GM18867 (cell line): Measurements from ENCODE around the gene CCP110.

Source experiments
- ATAC-seq: cut with Tn5 transposase; IDR thresholded peaks from one replicate; pipeline ENCODE4 v1.9.1; 2021; ENCODE audit warnings: mild to moderate bottlenecking, moderate library complexity; ENCODE audit not compliant: unreplicated experiment

Gene CCP110, protein sequence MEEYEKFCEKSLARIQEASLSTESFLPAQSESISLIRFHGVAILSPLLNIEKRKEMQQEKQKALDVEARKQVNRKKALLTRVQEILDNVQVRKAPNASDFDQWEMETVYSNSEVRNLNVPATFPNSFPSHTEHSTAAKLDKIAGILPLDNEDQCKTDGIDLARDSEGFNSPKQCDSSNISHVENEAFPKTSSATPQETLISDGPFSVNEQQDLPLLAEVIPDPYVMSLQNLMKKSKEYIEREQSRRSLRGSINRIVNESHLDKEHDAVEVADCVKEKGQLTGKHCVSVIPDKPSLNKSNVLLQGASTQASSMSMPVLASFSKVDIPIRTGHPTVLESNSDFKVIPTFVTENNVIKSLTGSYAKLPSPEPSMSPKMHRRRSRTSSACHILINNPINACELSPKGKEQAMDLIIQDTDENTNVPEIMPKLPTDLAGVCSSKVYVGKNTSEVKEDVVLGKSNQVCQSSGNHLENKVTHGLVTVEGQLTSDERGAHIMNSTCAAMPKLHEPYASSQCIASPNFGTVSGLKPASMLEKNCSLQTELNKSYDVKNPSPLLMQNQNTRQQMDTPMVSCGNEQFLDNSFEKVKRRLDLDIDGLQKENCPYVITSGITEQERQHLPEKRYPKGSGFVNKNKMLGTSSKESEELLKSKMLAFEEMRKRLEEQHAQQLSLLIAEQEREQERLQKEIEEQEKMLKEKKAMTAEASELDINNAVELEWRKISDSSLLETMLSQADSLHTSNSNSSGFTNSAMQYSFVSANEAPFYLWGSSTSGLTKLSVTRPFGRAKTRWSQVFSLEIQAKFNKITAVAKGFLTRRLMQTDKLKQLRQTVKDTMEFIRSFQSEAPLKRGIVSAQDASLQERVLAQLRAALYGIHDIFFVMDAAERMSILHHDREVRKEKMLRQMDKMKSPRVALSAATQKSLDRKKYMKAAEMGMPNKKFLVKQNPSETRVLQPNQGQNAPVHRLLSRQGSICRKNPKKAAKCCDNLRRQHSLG

DNA sequence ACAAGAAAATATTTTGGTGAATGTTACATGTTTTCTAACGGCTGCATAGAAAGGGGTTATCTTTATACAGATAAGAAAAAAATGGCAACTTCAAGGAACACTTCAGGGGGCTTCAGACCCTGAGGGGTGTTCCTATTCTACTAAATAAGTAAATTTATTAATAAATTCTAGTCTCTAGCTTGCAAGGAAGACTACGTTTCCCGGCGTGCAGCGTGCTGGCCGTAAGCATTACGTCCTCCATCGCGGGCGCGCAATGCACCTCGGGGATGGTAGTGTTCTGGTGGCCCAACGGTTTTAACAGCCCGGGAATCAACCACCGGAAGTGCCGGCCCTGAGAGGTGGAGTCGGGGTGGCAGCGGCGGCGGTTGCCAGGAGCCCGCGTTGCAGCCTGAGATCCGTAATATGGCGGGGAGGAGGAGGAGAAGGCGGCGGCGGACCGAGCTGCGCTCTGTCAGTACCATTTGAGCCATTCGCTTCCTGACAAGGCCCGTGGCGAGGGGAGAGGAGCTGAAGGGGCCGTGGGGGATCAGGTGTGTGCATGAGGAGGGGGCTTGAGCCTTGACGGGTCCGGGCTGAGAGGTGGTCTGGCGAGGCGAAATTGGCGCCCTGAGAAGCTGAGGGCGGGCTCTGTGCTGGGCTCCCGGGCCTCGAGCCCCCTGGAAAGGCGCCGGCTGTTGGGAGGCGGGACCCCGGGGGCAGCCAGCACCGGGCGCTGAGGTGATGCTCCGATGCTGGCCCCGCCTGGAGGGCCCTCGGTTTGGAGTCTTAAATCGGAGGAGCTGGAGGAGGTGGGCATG, at the start of gene CCP110:
TSS of gene CCP110 (plus strand) at position 384 of the 797 bp plus-strand sequence. CDS start 3,940 bp downstream, outside the sequence.
- ATAC-seq = peak; percentile 75

DNA sequence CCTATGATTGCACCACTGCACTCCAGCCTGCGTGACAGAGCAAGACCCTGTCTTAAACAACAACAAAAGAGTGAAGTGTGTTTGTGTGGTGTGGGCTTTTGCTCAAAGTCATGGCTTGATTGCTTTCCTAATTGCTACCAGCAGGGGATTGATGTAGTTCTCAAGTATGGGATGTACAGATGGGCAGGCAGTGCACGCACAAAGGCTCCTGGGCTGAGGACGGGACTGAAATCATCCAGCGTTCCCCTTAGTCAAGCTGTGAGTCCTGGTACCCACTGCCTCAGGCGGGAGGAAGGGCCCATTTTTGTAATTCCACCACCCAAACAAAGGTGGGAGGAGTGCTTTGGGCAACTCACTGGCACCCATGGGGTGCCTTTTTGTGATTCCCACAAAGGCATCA, 49.1 kb upstream of the CCP110 start:
- ATAC-seq = no peak

DNA sequence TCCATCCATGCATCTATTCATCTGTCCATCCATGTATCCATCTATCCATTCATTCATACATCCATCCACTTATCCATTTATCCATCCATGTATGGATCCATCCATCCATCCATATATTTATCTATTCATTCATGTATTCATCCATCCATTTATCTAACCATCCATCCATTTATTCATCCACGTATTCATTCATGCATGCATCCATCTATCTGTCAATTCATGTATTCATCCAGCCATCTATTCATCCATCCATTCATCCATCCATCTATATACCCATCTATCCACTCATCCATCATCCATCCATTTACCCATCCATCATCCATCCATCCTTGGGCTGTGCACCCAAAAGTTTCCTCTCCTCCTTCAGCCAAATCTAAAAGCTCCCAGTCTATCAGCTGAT, 45.2 kb upstream of the CCP110 start:
- ATAC-seq = no peak

DNA sequence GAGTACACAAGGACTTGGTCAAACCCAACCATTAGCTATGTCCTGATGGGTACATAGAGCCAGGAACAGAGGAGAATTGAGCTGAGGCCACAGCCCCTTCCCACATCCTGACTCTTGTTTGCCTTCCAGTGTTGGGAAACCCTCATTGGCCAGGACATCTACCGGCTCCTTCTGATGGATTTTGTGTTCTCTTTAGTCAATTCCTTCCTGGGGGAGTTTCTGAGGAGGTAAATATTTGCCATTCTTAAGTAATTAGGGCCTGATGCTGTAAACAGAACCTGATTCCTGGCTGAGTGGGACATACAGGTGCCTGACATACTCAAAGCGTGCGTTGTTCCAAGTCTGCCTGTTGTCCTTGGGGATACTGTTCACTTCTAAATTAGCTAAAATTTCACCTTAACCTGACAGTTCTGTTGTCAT, 44.4 kb upstream of the CCP110 start:
- ATAC-seq = no peak

DNA sequence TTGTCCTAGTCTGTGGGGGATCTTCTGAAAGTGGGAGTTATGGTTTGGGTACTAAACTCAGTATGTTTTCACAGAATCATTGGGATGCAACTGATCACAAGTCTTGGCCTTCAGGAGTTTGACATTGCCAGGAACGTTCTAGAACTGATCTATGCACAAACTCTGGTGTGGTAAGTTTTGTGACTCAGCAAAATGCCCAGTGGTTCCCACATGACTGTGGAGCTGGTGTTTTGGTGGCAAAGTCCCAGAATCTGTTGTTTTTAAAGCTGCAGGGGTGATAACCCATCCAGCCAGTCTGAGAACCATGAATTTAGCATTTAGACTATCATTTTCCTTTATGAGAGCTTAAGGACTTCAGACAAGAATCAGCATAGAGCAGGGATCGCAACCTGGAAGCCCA, 42.4 kb upstream of the CCP110 start:
- ATAC-seq = no peak

DNA sequence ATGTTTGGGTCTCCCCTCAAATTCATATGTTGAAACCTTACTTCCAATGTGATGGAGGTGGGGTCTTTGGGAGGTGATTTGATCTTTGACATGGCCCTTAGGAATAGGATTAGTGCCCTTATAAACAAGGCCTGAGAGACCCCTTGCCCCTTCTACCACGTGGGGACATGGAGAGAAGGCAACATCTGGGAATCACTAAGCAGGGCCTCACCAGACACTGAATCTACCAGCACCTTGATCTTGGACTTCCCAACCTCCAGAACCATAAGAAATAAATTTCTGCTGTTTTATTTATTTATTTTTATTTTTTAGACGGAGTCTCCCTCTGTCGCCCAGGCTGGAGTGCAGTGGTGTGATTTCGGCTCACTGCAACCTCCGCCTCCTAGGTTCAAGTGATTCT, 42.0 kb upstream of the CCP110 start:
- no peak for ATAC-seq

DNA sequence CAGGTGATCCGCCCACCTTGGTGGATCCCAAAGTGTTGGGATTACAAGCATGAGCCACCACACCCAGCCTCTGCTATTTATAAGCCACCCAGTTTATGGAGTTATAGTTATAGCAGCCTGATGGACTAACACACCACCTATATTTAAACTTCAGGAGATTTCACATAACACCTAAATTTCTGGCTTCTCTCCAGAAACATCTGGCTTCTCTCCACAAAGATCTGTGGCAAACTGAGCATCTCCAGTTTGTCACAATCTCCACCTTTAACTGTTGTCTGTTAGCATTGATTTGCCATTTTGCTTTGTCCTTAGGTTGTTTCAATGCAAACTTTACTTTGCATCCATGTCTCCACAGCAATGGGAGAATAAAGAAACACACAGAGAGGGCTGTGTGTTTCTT, 41.5 kb upstream of the CCP110 start:
- ATAC-seq = no peak

DNA sequence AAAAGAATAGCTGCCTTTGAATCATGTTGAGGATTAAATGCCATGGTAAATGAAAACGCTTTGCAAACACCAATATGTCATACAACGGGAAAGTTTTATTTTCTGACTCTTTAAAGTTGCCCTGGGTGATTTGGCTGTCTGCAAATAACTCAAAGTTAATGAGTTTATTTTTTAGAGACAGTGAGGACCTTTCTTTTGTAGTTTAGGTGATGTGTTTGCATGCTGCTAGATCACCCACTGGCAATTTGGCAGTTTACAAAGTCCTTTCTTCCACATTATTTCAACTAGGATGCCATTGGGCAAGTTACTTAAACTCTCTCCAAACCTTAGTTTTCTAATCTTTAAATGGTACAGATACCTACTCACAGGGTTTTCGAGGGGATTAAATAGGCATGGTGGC, 39.6 kb upstream of the CCP110 start:
- ATAC-seq = no peak

DNA sequence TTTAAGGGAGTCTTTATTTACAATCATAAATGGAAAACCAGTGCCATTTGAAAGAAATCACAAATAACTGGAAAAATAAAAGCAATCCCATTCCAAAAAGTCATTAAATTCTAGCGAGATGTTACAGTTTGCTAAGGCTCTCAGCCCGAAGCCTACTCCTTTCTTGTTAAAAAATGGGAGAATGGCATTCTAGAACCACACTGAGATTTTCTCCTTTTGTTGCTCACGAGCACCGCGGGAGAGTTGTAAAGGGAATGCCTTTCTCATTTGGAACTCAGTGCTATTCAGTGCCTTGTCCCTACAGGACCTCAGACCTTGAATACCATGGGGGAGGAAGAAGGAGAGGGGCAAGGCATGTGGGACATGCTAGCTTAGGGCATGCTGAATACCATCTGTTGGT, 38.1 kb upstream of the CCP110 start:
- ATAC-seq = no peak

DNA sequence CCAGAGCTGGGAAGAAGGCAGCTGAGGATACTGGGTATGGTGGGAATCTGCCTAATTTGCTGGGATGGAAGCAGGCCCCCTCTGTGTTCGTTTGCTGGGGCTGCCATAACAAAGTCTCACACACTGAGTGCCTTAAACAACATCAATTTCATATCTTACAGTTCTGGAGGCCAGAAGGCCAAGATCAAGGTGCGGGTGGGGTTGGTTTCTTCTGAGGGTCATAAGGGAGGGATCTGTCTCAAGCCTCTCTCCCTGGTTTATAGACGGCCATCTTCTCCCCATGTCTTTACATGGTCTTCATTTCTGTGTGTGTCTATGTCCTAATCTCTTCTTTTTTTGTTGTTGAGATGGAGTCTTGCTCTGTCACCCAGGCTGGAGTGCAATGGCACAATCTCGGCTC, 37.7 kb upstream of the CCP110 start:
- ATAC-seq = no peak

DNA sequence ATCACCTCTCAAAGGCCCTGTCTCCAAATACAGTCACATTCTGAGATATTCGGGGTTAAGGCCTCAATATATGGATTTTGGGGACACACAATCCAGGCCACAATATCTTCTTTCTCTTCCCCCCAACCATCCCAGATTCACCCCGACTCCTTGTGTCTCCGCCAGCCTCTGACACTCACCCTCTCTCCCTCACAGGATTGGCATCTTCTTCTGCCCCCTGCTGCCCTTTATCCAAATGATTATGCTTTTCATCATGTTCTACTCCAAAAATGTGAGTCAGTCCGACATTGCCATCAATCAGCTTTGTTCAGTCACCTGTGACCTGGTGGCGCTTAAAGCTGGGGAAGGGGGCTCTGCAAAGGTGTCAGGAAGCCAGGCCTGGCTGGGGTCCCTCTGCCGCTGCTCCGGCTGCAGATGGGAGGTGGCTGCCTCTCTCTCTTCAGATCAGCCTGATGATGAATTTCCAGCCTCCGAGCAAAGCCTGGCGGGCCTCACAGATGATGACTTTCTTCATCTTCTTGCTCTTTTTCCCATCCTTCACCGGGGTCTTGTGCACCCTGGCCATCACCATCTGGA, 36.9 kb upstream of the CCP110 start:
- ATAC-seq = no peak

DNA sequence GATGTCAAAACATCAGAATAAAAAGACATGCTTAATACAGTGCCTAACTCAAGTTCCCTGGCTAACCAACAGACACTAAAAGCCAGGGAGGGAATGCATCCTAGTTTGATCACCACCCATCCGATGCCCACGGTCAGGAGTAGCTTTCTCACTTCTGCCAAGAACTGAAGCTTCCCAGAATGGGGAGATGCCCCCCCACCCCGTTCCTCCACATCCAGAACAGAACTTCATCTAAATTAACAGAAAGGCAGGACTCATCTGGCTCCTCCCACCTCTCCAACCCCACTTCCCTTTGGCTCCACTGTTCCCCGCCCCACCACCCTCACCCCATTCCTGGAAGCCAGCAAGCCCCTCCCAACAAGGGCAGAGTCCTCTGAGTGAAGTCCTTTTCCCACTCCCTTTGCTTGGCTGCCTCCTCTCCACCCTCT, 35.5 kb upstream of the CCP110 start:
- no peak for ATAC-seq

DNA sequence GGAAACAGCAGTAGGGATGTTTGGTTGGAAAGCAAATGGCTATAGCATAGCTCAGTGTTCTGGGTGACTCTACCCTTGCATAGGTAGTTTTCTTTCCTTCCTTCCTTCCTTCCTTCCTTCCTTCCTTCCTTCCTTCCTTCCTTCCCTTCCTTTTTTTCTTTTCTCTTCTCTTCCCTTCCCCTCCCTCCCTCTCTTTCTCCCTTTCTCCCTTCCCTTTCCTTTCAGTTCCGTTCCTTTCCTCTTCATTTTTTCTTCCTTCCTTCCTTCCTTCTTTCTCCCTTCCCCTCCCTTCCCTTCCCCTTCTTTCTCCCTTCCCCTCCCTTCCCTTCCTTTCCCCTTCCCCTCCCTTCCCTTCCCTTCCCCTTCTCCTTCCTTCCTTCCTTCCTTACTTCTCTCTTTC, 33.1 kb upstream of the CCP110 start:
- no peak for ATAC-seq

DNA sequence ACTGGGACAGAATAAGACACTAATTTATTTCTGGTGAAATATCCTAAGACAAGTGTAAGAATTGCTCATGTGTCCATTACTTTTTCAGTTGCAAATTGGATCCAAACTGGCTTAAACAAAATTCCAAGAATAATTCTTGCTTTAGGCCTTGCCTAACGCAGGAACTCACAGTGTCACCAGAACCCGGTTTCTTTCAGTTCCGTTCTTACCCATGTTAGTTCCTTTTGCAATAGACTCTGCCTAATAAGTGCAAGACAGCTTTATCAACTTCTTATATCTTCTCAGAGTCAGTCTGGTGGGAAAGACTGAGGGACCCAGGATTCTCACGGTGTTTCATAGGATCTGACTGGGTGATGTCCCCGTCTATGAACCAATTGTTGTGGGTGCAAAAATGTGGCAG, 26.6 kb upstream of the CCP110 start:
- ATAC-seq = no peak

DNA sequence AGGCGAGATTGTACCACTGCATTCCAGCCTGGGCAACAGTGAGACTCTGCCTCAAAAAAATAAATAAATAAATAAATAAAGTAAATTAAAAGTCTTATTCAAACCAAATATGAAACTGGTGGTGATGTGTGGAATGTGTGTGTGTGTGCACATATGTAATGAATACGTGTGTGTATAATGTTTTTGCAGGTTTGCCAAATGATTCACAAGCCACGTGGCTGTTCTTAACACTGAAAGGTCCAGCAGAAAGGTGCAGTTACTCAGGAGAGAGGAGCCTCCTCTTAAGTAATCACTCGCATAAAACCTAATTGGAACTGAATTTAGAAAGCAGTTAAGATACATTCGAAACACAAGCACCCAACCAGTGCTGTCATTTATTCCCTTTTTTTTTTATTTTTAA, 24.7 kb upstream of the CCP110 start:
- no peak for ATAC-seq

DNA sequence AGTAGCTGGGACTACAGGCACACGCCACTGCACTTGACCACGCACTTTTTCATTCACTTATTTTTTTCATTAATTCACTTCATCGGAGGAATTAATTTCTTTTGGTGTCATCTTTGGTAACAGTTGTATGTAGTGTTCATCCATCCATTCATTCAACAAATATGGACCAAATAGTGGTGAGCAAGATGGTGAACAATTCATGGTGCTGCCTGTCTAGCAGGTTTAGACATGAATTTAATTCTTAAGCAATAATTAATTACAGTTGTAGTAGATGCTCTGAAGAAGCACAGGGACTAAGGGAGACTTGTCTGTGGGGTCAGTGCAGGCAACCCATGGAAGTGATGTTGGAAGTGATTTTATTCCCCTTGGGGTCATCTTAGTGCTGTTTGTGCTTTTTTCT, 24.3 kb upstream of the CCP110 start:
- no peak for ATAC-seq

DNA sequence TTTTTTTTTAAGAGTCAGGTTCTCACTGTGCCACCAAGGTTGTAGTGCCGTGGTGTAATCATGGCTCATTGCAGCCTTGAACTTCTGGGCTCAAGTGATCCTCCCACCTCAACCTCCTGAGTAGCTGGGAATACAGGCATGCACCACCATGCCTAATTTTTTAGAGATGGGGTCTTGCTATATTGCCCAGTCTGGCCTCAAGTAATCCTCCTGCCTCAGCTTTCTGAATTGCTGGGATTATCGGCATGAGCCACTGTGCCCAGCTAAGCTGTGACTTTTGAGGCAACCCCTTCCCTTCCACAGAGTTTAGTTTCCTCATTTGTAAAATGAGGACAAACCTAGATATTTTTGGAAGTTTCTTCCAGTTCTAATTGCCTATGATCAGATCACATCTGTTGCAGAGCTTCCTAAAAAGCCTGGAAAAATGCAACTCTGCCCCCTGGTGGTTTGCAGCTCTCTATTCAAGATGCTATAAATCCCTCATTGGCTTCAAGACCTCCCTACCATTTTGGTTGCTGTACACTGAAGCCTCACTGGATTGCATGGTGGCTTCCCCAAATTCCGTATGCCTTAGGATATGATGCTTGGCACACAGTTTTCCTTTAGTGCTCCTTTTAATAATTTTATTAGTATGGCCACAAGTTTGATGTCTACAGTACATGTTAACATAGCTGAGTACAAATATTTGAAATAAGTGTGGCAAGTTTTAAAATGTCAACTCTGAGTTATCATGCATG, 21.2 kb upstream of the CCP110 start:
- no peak for ATAC-seq

DNA sequence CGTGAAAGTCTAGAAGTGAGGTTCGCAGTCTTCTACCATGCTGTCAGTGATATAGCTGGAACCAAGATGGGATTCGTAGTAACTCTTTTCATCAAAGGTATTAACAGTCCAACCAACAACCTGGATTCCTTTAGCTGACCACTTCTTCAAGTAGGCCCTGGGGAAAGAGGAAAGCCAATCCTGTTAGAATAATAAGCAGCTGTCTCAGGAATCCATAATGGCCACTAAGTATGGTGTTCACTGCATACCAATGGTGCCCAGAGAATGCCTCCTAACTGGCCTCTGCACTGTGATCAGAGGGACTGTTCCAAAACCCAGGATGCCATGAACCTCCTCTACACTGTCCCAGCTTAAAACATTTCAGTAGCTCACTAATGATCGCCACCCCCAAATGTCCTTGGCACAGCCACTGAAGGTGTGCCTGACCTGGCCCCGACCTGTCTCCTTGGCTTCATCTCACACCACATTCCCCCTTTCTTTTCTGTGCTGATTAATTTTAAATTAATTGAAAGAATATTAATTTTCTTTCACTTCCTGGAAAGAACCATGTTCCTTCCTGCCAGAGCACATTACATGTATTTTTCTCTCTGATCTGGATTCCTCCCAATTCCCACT, 20.2 kb upstream of the CCP110 start:
- ATAC-seq = no peak

DNA sequence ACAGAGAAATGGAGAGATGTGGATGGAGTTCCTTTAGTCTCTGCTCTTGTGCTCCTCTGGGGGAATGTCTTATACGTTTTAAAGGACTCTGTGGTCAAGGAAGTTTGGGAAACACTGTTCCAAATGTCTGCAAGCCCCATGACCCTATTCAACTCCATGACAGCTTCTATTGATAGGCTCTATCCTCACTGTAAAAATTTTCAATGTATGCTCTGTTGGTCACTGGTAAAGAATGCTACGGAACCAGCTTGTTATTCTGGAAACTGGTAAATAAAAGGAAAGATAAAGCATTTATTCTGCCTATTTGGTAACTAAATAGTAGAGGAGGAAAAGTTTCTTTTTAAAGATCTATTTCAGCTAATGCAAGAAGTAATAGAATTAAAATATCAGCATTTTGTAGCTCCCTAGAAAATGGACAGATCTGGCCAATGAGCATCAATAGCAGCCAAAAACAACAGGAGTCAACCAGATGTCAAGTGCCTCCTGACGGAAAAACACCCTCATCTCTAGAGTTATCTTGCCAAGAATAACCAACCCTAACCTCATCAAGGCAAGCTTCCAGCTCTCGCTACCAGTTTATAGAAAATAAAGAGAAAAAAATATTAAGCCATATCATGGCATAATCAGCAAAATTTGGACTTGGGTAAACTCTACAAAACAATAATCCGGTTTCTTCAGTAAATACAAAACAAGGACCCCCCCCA, 18.0 kb upstream of the CCP110 start:
- ATAC-seq = no peak
